BE2C (cell line): ENCODE data around the gene TSR3.
A peak's percentile ranks its signal among the peaks of the same experiment; 100 is the strongest.

Experiments
- DNase-seq: peaks from one replicate; pipeline ENCODE4 v3.0.0-alpha.2; 2020
- H3K27me3 ChIP-seq: fragments of 250-450 bp; sonication (Bioruptor Pico); 2 replicates; pipeline ENCODE4 v1.5.1; 2020; ENCODE audit warnings: mild to moderate bottlenecking
- H3K36me3 ChIP-seq: fragments of 250-450 bp; sonication (Bioruptor Pico); 2 replicates; pipeline ENCODE4 v1.5.1; 2020; ENCODE audit warnings: mild to moderate bottlenecking
- H3K4me1 ChIP-seq: fragments of 250-450 bp; sonication (Bioruptor Pico); 2 replicates; pipeline ENCODE4 v1.5.1; 2020
- H3K4me3 ChIP-seq: 2 replicates; pipeline ENCODE4 v1.5.1; 2011; ENCODE audit warnings: low read depth, low read length
- H3K9me3 ChIP-seq: fragments of 250-450 bp; sonication (Bioruptor Pico); 2 replicates; pipeline ENCODE4 v1.5.1; 2020
- TF ChIP-seq, protein P1 (sequence below): IDR thresholded peaks from 2 replicates; pipeline ENCODE4 v1.5.1; 2012; ENCODE audit warnings: mild to moderate bottlenecking, low read depth, low read length

TSR3 gene

DNA sequence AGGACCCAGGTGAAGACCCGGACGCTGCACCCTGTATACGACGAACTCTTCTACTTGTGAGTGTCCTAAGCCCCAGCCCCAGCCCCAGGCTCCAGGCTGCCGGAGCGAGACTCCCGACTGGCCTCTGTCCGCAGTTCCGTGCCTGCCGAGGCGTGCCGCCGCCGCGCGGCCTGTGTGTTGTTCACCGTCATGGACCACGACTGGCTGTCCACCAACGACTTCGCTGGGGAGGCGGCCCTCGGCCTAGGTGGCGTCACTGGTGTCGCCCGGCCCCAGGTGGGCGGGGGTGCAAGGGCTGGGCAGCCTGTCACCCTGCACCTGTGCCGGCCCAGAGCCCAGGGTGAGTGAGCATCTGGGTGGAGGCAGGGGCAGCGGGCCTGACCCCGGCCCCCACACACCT, 3.7 kb downstream of the TSR3 start:
- Histone ChIP-seq H3K9me3 (no peaks in the 10 kb centered on the region), H3K4me3 (no peak overlapping the region), H3K4me1 (peaks cover 3% of the 10 kb centered on the region; the same call in 1 of the 2 replicates), H3K27me3 (peaks cover 30% of the 10 kb centered on the region), H3K36me3 (peaks cover 30% of the 10 kb centered on the region)
- TF ChIP-seq, protein P1, sequence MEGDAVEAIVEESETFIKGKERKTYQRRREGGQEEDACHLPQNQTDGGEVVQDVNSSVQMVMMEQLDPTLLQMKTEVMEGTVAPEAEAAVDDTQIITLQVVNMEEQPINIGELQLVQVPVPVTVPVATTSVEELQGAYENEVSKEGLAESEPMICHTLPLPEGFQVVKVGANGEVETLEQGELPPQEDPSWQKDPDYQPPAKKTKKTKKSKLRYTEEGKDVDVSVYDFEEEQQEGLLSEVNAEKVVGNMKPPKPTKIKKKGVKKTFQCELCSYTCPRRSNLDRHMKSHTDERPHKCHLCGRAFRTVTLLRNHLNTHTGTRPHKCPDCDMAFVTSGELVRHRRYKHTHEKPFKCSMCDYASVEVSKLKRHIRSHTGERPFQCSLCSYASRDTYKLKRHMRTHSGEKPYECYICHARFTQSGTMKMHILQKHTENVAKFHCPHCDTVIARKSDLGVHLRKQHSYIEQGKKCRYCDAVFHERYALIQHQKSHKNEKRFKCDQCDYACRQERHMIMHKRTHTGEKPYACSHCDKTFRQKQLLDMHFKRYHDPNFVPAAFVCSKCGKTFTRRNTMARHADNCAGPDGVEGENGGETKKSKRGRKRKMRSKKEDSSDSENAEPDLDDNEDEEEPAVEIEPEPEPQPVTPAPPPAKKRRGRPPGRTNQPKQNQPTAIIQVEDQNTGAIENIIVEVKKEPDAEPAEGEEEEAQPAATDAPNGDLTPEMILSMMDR, result no peak
- DNase-seq, result no peak

DNA sequence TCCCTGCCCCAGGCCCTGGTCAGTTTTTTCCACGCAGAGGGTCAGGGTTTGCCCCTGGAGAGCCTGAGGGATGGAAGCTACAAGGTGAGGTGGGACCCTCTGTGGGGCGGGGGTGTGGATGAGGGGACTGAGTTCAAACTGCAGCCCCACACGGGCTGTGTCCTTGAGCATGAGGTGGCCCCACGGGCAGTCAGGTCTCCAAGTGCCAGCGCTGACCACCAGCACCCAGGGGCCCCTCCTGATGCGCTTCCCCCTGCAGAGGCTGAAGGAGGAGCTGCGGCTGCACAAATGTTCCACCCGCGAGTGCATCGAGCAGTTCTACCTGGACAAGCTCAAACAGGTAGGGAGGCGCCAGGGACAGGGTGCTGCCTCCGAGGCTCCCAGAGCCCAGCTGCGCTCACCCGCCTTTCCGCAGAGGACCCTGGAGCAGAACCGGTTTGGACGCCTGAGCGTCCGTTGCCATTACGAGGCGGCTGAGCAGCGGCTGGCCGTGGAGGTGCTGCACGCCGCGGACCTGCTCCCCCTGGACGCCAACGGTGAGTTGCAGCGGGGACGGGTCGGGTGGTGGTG, 4.3 kb downstream of the TSR3 start:
- Histone ChIP-seq H3K4me1 (peaks cover 6% of the 10 kb centered on the region), H3K27me3 (peaks cover 30% of the 10 kb centered on the region), H3K9me3 (no peaks in the 10 kb centered on the region), H3K4me3 (no peak overlapping the region), H3K36me3 (peaks cover 30% of the 10 kb centered on the region)
- DNase-seq, result no peak
- TF ChIP-seq, protein P1, result no peak

DNA sequence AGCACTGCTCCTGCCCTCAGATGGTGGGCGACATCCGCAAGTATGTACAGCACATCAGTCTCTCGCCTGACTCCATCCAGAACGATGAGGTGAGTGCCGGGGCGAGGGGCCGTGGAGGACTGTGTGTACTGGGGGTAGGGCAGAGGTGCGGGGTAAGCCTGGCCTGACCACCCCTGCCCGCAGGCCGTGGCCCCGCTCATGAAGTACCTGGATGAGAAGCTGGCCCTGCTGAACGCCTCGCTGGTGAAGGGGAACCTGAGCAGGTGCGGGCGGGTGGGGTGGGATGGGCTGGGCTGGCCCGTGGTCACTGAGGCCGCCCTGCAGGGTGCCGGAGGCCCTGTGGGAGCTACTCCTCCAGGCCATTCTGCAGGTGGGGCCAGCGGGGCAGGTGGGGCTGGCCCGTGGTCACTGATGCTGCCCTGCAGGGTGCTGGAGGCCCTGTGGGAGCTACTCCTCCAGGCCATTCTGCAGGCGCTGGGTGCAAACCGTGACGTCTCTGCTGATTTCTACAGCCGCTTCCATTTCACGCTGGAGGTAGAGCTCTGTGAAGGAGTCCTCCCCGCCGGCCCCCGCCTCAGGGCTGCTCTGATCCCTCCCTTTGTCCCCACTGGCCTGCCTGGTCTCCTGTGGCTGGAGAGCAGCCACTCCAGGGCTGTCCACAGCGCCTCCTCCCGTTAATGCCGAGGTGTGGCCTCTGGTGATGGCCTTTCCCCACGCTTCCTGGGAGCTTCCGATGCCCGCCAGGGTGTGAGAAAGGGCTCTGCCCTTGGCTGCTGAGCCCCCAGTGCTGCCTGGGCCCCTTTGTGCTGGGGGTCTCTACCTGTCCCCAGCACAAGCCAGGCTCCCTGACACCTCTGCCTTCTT, 5.0 kb downstream of the TSR3 start:
- Histone ChIP-seq H3K4me1 (peaks cover 8% of the 10 kb centered on the region), H3K4me3 (no peak overlapping the region), H3K27me3 (peaks cover 30% of the 10 kb centered on the region), H3K36me3 (peaks cover 25% of the 10 kb centered on the region), H3K9me3 (no peaks in the 10 kb centered on the region)
- DNase-seq, result peak; percentile 68
- TF ChIP-seq, protein P1, result peak; percentile 55

DNA sequence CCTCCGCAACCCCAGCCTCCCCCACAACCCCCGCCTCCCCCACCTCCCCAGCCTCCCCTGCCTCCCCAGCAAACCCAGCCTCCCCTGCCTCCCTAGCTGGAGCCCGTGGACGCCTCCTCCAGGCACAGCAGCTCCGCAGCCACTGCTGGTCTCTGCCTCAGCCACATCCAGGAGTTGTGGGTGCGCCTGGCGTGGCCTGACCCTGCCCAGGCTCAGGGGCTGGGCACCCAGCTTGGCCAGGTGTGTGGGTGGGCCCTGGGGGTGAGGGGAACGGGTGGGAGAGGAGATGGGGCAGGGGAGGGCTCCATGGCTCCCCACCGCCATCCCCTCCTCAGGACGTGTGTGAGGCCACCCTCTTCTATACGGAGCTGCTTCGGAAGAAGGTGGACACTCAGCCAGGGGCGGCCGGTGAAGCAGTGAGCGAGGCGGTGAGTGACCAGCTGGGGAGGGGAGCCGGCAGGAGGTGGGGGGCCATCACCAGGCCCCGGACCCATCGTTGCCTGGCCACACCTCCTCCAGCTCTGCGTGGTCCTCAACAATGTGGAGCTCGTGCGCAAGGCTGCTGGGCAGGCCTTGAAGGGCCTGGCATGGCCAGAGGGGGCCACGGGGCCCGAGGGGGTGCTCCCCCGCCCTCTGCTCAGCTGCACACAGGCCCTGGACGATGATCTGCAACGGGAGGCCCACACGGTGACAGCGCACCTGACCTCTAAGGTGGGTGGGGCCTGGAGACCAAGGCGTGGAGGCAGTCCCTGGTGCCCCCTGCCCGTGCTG, 5.8 kb downstream of the TSR3 start:
- peaks cover 34% of the 10 kb centered on the region for H3K27me3 ChIP-seq
- no peaks in the 10 kb centered on the region for H3K9me3 ChIP-seq
- TF ChIP-seq, protein P1, result no peak
- H3K36me3 ChIP-seq, result peaks cover 18% of the 10 kb centered on the region
- no peak overlapping the region for H3K4me3 ChIP-seq
- peaks cover 8% of the 10 kb centered on the region for H3K4me1 ChIP-seq
- DNase-seq, result no peak

DNA sequence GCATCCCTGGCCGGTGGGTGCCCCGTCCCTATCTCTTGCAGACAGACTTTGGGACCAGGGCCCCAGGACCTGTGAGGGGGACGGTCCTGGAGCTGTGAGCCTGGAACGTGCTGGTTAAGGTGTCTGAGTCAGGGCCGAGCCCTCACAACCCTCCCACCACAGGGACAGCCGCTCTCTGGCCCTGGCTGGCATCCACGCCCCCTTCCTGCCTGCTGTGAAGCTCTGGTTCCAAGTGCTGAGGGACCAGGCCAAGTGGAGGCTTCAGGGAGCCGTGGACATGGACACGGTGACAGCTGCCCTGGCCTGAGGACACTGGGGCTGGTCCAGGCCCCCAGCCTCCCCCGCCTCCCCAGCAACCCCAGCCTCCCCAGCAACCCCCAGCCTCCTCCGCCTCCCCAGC, 6.6 kb downstream of the TSR3 start:
- no peaks in the 10 kb centered on the region for H3K9me3 ChIP-seq
- H3K36me3 ChIP-seq, result peaks cover 12% of the 10 kb centered on the region
- H3K4me3 ChIP-seq, result no peak overlapping the region
- H3K4me1 ChIP-seq, result peaks cover 8% of the 10 kb centered on the region
- peaks cover 34% of the 10 kb centered on the region for H3K27me3 ChIP-seq
- TF ChIP-seq, protein P1, result no peak
- DNase-seq, result no peak
